Fibroblast of skin of scalp (primary cell): ENCODE results near the gene CD207. TPM values are rescaled to one million over a fixed set of nuclear protein-coding genes. Genes with fewer than 3 reads are reported as not detected.
A peak's percentile ranks its signal among the peaks of the same experiment; 100 is the strongest.
"Not testable (repeated sequence)": the region's sequence is repeated elsewhere in the genome, so short reads cannot be mapped to it uniquely, and the experiment has no call there.

ENCODE experiments used
- DNase-seq: peaks from one replicate; pipeline ENCODE4 v3.0.0-alpha.2; 2013
- polyA plus RNA-seq, 2 experiments: library from polyadenylated mRNA; unstranded; fragments of 120-200 nt; gene quantifications; one replicate each; pipeline ENCODE4 v1.2.1, GENCODE V29; 2013; ENCODE audit not compliant: insufficient read length in 2 of 2

CD207 gene
- polyA plus RNA-seq (2013, experiment 1 of 2; ENCODE audit: insufficient read length) = not detected
- polyA plus RNA-seq (2013, experiment 2 of 2; ENCODE audit: insufficient read length) = not detected

DNA sequence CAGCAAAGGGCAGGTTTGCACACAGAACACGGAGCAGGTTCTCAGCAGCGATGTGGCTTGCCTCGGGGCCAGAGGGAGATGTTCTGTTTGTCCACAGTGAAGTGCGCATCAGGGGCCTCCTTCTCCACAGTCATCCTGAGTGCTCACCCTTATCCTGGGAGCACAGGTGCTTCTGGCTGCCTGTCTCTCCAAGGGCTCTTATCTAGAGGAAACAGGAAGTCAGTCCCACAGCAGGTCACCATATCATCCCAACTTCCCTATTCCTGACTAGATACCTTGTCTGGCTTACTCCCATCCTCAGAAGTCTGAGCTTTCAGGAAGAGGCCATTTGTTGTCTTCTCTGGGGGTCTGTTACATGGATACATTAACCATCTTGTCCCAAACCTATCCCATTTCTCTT, at the start of gene CD207:
Gene CD207, minus strand, starts transcription at position 174 of the 400 bp plus-strand sequence. Its CDS starts 40 bp downstream, at position 134.
- DNase-seq = no peak

GRCh38 chr2:70878543-70878942, 42.9 kb upstream of the CD207 start:
- DNase-seq = not testable (repeated sequence)

- not testable (repeated sequence) for DNase-seq
These were observed 40.5 kb upstream of the CD207 start for GRCh38 chr2:70876138-70876537.

- DNase-seq = no peak
These were observed 37.9 kb upstream of the CD207 start for GRCh38 chr2:70873541-70873940.

DNA sequence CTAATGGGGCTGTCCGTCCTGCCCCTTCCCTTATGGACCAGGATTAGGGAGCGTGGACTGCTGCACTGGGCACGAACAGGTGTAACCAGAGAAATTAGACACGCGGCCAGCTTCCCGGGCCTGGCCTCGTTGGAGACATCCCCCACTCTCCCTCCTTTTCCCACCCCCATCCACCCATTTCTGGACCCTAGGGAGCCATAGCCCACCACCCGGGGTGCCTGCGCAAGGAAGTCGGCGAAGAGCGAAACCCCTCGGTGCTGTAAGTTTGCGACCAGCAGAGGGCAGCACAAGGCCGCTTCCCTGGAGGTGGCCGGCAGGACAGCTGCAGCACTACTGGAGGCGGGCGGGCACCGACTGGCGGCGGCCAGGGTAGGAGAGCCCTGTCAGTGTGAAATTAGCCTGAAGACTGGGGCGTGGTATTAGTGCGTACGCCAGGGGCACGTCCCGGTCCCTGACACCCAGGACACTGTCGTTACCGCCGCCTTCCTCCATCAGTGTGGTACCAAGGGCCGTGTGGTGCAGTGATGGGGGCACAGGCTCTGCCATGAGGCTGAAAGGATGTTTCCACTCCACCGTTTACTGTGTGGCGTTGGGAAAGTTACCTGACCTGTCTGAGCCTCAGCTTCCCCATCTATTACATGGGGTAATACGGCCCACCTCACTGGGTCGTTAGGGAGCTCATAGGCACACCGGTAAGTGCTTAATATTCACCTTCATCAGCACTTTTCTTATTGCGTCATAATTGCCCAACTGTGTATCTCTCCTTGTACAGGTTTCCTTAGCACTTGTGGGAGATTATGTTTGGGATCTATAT, 36.0 kb upstream of the CD207 start:
- DNase-seq = peak; percentile 71

GRCh38 chr2:70870790-70871189, 35.2 kb upstream of the CD207 start:
- no peak for DNase-seq

- no peak for DNase-seq
These were observed 33.4 kb upstream of the CD207 start for GRCh38 chr2:70868970-70869369.

- DNase-seq = peak; percentile 78
These were observed 26.4 kb upstream of the CD207 start for GRCh38 chr2:70861777-70862625.

- DNase-seq = no peak
These were observed 20.1 kb upstream of the CD207 start for GRCh38 chr2:70855667-70856066.

GRCh38 chr2:70854411-70854810, 18.8 kb upstream of the CD207 start:
- DNase-seq = no peak

DNA sequence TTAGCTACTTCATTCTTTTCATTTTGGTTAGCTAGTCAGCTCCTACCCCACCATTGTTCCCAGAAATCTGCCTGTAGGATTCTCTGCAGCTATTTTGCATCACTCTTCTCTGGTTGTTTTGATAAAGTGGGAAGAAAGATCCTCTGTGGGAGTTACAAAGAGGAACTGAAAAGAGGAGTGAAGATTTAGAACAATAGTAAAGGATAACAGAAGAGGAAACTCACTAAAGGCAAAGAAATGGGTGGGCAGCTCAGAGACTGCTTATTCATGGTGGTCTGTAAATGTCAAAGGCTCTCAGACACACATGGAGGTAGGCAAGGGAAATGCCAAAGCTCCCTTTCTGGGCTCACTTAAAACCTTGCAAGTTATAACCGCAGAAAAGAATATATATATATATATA, 17.2 kb upstream of the CD207 start:
- DNase-seq = no peak

GRCh38 chr2:70851704-70852103, 16.1 kb upstream of the CD207 start:
- DNase-seq = no peak

DNA sequence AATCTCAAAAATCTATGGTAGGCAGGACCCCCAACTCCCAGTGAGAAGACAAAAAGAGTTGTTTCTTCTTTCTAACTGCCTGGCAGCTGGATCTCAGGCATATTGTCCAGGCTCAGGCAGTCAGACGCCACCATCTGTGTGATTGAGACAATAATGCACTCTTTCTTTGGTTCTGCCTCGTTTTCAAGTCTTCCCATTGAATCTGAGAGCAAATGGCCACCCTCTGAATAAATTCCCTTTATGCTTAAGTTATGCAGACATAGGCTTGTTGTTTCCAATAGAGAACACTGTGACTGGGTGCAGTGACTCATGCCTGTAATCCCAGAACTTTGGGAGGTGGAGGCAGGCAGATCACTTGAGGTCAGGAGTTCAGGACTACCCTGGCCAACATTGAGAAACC, 15.3 kb upstream of the CD207 start:
- no peak for DNase-seq

GRCh38 chr2:70842401-70842800, 6.8 kb upstream of the CD207 start:
- DNase-seq = no peak

GRCh38 chr2:70837980-70838925, 2.6 kb upstream of the CD207 start:
- no peak for DNase-seq

DNA sequence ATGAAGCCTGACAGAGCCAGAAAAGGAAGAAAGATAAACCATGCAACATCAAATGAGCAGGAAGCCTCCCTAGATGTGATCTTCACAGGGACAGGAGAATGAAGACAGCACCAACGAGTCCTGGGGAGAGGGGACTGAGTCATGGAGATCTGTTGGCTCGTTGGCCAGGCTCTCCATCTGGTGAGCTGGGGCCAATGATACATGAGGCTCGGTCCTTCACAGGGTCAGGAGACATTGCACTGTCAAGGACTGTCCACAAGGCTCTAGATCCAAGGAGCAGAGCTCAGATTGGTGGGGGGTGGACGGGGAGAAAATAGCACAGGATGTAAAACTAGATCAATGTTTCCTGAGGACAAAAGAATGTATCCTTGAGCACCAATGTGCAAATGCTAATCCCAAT, 735 bp downstream of the CD207 start:
- no peak for DNase-seq

GRCh38 chr2:70834106-70834505, 1.5 kb downstream of the CD207 start:
- DNase-seq = no peak

DNA sequence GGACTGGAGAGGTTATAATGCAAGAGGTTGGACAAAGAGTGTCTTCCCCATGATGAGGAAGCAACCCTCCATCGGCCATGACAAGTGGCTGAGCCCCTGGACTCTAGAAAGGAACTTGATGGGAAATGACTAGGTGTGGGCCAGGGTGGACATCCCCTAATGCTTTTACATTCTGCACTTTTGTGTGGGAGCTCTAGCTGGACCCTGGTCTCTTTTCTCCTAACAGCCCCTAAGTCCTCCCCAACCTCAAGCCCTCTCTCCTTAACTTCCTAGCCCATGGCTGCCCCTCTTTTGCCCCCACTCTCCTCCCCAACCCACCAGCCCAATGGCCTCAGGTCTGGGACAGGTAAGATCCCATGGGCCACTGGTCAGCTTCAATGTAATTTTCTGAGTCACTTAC, 2.4 kb downstream of the CD207 start:
- no peak for DNase-seq

- no peak for DNase-seq
These were observed 3.2 kb downstream of the CD207 start for GRCh38 chr2:70832386-70832785.

DNA sequence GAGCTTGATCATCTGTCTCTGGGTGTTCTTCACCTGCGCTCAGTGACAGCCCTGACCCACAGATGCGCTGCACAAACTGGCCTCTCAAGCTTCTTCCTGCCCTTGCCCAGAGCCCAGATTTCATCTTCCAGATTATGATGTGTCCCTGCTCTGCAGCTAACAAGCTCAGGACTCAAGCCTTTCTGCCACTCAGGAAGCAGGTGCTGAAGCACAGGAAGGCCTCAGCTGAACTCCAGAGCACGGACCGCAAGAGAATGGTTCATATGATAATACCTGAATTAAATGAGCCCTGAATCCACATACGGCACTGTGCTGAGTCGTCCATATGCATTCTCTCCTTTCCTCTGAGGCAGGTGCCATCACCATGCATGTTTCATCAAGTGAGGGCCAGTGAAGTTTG, 3.8 kb downstream of the CD207 start:
- no peak for DNase-seq

- DNase-seq = no peak
These were observed 5.2 kb downstream of the CD207 start for GRCh38 chr2:70830366-70830765.

DNA sequence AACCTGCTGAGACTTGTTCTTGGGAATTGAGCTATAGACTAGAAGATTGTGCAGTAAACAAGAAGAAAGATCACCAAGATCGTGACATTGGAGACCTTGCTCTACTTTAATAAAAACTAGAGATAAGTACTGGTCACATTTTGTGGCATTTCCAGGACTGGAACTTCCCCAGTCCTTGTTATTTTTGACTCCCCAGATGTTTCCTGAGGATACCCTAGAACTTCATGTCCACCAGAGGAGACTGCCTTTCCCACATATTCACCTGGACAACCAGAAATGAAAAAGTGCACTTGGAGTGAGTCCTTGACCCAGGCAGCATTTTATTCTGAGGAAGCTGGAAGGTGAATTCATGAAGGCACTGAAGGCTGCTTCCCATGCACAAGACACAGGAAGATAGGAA, 5.7 kb downstream of the CD207 start:
- no peak for DNase-seq
